Measurements from ENCODE around the gene HMGXB4.

GRCh38 chr22:35318346-35319215, 61.3 kb downstream of the HMGXB4 start:
- no peak for TF ChIP-seq CTCF (IDR thresholded peaks at IDR 0.05)
- no peak for TF ChIP-seq EP300 (IDR thresholded peaks at IDR 0.05)
- TF ChIP-seq POLR2AphosphoS5 (IDR thresholded peaks at IDR 0.05) = no peak
- TF ChIP-seq POLR2A (IDR thresholded peaks at IDR 0.05) = no peak
